GM12873 (cell line): ENCODE data around the gene AK1.

Source experiments
- CTCF ChIP-seq: IDR thresholded peaks from 2 replicates; pipeline ENCODE4 v1.5.1; 2012; ENCODE audit warnings: low read depth, mild to moderate bottlenecking, moderate library complexity, low read length, control low read depth; ENCODE audit not compliant: insufficient read depth; ENCODE audit errors: missing control alignments

AK1 gene

GRCh38 chr9:127907867-127908659 is 30.6 kb upstream of the AK1 start:
- no peak for TF ChIP-seq CTCF

GRCh38 chr9:127905788-127906191 is 28.3 kb upstream of the AK1 start:
- no peak for TF ChIP-seq CTCF

DNA sequence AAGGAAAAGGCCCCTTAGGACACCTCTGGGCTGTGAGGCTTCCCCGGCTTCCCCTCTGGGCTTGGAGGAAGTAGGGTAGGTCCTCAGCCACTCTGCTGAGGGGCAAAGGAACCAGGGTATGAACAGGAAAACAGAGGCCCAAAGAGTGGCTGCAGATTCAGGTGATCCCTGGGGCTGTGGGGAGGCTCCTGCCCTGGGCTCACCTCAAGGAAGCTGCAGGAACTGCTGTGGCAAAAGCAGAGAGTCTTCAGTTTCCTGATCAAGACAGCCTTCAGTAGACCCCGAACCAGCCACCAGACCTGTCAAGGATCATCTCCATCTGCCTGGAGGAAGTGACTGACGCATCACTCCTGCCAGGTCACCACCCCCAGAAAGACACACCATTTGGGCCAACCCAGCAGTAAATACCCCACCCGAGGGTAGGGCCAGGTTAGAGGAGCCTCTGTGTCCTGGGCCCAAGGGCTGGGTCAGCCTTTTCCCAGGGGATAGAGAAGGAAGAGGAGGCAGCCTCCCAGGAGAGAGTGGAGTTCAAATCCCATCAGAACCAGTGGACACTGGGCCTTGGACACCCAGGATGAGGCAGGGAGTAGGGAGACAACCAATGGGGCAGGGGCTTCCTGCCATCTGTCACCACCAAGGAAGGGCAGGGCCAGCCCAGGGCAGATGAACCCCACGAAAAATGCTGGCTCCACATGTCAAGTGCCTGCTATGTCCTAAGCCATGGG is 27.7 kb upstream of the AK1 start:
- no peak for TF ChIP-seq CTCF

DNA sequence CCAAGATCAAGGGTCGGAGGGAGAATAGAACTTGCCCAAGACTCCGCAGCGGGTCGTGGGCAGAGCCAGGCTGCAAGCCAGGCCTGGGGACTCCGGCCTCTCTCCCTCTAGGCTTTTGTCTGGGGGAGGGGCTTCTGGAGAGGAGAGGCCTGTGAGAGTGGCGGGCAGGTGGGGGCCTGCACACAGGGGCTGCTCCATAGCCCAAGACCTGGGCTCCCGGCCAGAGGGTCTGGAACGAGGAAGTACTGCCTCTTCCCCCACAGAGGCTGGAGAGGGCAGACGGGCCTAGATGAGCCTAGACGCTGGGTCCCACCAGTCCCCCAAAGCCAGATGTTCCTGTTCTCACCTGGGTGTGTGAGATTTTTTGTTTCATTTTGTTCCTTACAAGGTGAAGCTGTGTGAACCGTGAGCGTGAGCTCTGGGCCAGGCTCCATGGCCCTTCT is 27.1 kb upstream of the AK1 start:
- TF ChIP-seq CTCF: no peak

GRCh38 chr9:127903557-127904475 is 26.3 kb upstream of the AK1 start:
- TF ChIP-seq CTCF: no peak

DNA sequence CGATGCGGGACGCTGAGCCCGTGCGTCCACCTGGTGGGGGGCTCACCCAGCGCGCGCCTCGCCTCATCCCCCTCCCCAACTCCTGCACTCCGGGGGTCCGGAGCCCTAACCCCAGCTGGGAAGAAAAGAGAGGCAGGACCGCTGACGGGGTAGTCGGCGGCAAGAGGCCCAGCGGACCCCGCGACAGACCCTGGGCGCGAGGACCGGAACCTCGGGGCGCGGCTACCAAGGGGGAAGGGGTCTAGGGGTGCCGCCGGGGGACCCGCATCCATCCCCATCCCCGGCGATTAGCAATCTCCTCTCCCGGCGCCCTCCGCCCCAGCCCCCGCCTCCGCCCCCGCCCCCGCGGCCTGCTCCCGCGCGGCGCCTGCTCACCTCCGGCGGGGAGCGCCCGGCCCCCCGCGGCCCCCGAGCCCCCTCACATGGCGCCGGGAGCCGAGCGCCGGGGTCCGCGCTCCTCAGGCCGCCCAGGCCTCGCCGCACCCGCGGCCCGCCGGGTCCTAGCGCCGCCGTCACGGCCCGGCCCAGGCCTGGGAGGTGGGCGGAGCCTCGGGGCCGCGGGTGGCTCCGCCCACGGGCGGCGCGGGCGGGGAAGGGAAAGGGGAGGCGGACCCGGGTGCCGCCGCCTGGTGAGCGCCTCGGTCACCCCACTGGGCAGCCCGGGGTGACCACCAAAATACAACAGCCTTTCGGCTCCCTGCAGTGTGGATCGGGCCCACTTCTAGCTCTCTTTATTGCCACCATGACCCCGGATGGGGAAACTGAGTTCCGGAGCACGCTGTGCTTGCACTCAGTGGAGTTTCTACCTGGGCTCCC is 21.9 kb upstream of the AK1 start, which contains the start of gene ST6GALNAC6:
Gene ST6GALNAC6 (minus strand): TSS at position 476 of the 816 bp plus-strand sequence. CDS start 1,622 bp downstream, outside the sequence.
- TF ChIP-seq CTCF: no peak
